ENCODE measurements around the gene VPS37D. TPM values are rescaled to one million over a fixed set of nuclear protein-coding genes. Genes with fewer than 3 reads are reported as not detected.
"Not testable (repeated sequence)": the region's sequence is repeated elsewhere in the genome, so short reads cannot be mapped to it uniquely, and the experiment has no call there.

Gene VPS37D
- total RNA-seq, 4 donors from 2014 or later: 2.5 to 7.1 (median 4.0) TPM

GRCh38 chr7:73671322-73671661 lies 3.7 kb downstream of the VPS37D start:
- intact Hi-C loops (cut with DNase I): no loop called here

GRCh38 chr7:73671857-73672445 lies 4.3 kb downstream of the VPS37D start:
- no peak for DNase-seq (ENCODE audit: extremely low spot score)
- 91% methylated on average over 15 of the region's 15 CpGs for WGBS
- Histone ChIP-seq H3K36me3 (no peaks in the 10 kb centered on the region), H3K9me3 (no peaks in the 10 kb centered on the region), H3K4me1 (peaks cover 10 to 31% (median 19%) of the 10 kb centered on the region in 4 donors), H3K27ac (replicated peaks in 1 of 4) (no peak overlapping the region), H3K4me3 (no peak overlapping the region), H3K27me3 (no peaks in the 10 kb centered on the region)
- intact Hi-C loops (cut with DNase I): no loop called here
- TF ChIP-seq POLR2AphosphoS5 (IDR thresholded peaks at IDR 0.05): no peak
- no peak for TF ChIP-seq EP300 (IDR thresholded peaks at IDR 0.05)
- no peak for TF ChIP-seq POLR2A (IDR thresholded peaks at IDR 0.05; ENCODE audit: low read depth)
- TF ChIP-seq CTCF (IDR thresholded peaks at IDR 0.05): no peak

More at GRCh38 chr7:73671322-73671661, 3.7 kb downstream of the VPS37D start:
- Histone ChIP-seq H3K4me1 (peaks cover 10 to 31% (median 19%) of the 10 kb centered on the region in 4 donors), H3K9me3 (no peaks in the 10 kb centered on the region), H3K27ac (replicated peaks in 1 of 4) (no peak overlapping the region), H3K36me3 (no peaks in the 10 kb centered on the region), H3K4me3 (no peak overlapping the region), H3K27me3 (no peaks in the 10 kb centered on the region)
- TF ChIP-seq POLR2AphosphoS5 (IDR thresholded peaks at IDR 0.05) (no peak), CTCF (IDR thresholded peaks at IDR 0.05) (no peak), POLR2A (IDR thresholded peaks at IDR 0.05; ENCODE audit: low read depth) (no peak), EP300 (IDR thresholded peaks at IDR 0.05) (no peak)
- WGBS: 20% methylated on average over 1 of the region's 12 CpGs
- no peak for DNase-seq (ENCODE audit: extremely low spot score)

GRCh38 chr7:73674468-73675124 lies 7.0 kb downstream of the VPS37D start:
- Histone ChIP-seq H3K4me1 (peaks cover 0 to 16% (median 4%) of the 10 kb centered on the region in 4 donors), H3K9me3 (no peaks in the 10 kb centered on the region), H3K27me3 (no peaks in the 10 kb centered on the region), H3K4me3 (no peak overlapping the region), H3K27ac (replicated peaks in 1 of 4) (no peak overlapping the region), H3K36me3 (peaks cover 9 to 20% (median 13%) of the 10 kb centered on the region in 4 donors)
- TF ChIP-seq POLR2AphosphoS5 (IDR thresholded peaks at IDR 0.05) (no peak), POLR2A (IDR thresholded peaks at IDR 0.05; ENCODE audit: low read depth) (no peak), EP300 (IDR thresholded peaks at IDR 0.05) (no peak), CTCF (IDR thresholded peaks at IDR 0.05) (no peak)
- WGBS: 100% methylated on average over 1 of the region's 1 CpG
- intact Hi-C loops (cut with DNase I): no loop called here
- DNase-seq (ENCODE audit: extremely low spot score): no peak

- intact Hi-C loops (cut with DNase I); H3K27me3 ChIP-seq; H3K4me3 ChIP-seq; DNase-seq (ENCODE audit: extremely low spot score); H3K27ac ChIP-seq (replicated peaks in 1 of 4); H3K9me3 ChIP-seq: not testable (repeated sequence)
- WGBS: 86% methylated on average over 9 of the region's 9 CpGs
- peaks cover 8 to 28% (median 18%) of the 10 kb centered on the region in 4 donors for H3K4me1 ChIP-seq
- peaks cover 9 to 25% (median 13%) of the 10 kb centered on the region in 4 donors for H3K36me3 ChIP-seq
These were observed 8.4 kb downstream of the VPS37D start for GRCh38 chr7:73676062-73676461.

- Histone ChIP-seq H3K36me3 (peaks cover 9 to 25% (median 13%) of the 10 kb centered on the region in 4 donors), H3K27me3 (no peaks in the 10 kb centered on the region), H3K27ac (replicated peaks in 1 of 4) (no peak overlapping the region), H3K4me1 (peaks cover 24 to 45% (median 37%) of the 10 kb centered on the region in 4 donors), H3K9me3 (no peaks in the 10 kb centered on the region), H3K4me3 (no peak overlapping the region)
- no peak for TF ChIP-seq CTCF (IDR thresholded peaks at IDR 0.05)
- TF ChIP-seq POLR2A (IDR thresholded peaks at IDR 0.05; ENCODE audit: low read depth): no peak
- no peak for TF ChIP-seq POLR2AphosphoS5 (IDR thresholded peaks at IDR 0.05)
- TF ChIP-seq EP300 (IDR thresholded peaks at IDR 0.05): no peak
- intact Hi-C loops (cut with DNase I): no loop called here
- WGBS: 87% methylated on average over 6 of the region's 6 CpGs
- DNase-seq (ENCODE audit: extremely low spot score): no peak
These were observed 11.2 kb downstream of the VPS37D start for GRCh38 chr7:73678862-73679261.
